Activated CD4-positive, alpha-beta memory T cell treated with anti-CD3 and anti-CD28 coated beads for 36 hours (primary cell): ENCODE measurements around the gene PLCB1. TPM values are rescaled to one million over a fixed set of nuclear protein-coding genes. Genes with fewer than 3 reads are reported as not detected.
"Not testable (repeated sequence)": the region's sequence is repeated elsewhere in the genome, so short reads cannot be mapped to it uniquely, and the experiment has no call there.

Source experiments
- CTCF ChIA-PET: fragments of 350-600 bp; sonication (Branson Sonifier 250); formaldehyde crosslinking; loops from one replicate; lab custom pipeline; 2021; ENCODE audit warnings: antibody characterized with exemption, inconsistent platforms; lab: Charles Lee
- POLR2A ChIA-PET: fragments of 350-600 bp; sonication (Branson Sonifier 250); formaldehyde crosslinking; loops from one replicate; lab custom pipeline; 2021; ENCODE audit warnings: antibody characterized with exemption; lab: Charles Lee
- DNase-seq: peaks from one replicate; pipeline ENCODE4 v3.0.0-alpha.2; 2020
- H3K27ac Mint-ChIP-seq: one replicate; pipeline ENCODE4 v1.8.0; 2021; ENCODE audit warnings: mixed read lengths
- H3K27me3 Mint-ChIP-seq: one replicate; pipeline ENCODE4 v1.8.0; 2021; ENCODE audit warnings: mixed read lengths
- H3K36me3 Mint-ChIP-seq: one replicate; pipeline ENCODE4 v1.8.0; 2021; ENCODE audit warnings: mixed read lengths
- H3K4me1 Mint-ChIP-seq: one replicate; pipeline ENCODE4 v1.8.0; 2021; ENCODE audit warnings: low read depth, mixed read lengths
- H3K4me3 Mint-ChIP-seq: one replicate; pipeline ENCODE4 v1.8.0; 2021; ENCODE audit warnings: mild to moderate bottlenecking, mixed read lengths
- H3K9me3 Mint-ChIP-seq: one replicate; pipeline ENCODE4 v1.8.0; 2021; ENCODE audit warnings: mixed read lengths
- intact Hi-C: fragments of 100-400 bp; cut with micrococcal nuclease; formaldehyde crosslinking; loops from one replicate; pipeline ENCODE4 v1.15.1; 2023
- total RNA-seq, 2 experiments: library from RNA; stranded (reverse); gene quantifications; one replicate each; pipeline ENCODE4 v1.2.3, GENCODE V29; 2021

The PLCB1 gene
- total RNA-seq, 2 experiments from 2014 or later, result 3.9 to 4.0 TPM

DNA sequence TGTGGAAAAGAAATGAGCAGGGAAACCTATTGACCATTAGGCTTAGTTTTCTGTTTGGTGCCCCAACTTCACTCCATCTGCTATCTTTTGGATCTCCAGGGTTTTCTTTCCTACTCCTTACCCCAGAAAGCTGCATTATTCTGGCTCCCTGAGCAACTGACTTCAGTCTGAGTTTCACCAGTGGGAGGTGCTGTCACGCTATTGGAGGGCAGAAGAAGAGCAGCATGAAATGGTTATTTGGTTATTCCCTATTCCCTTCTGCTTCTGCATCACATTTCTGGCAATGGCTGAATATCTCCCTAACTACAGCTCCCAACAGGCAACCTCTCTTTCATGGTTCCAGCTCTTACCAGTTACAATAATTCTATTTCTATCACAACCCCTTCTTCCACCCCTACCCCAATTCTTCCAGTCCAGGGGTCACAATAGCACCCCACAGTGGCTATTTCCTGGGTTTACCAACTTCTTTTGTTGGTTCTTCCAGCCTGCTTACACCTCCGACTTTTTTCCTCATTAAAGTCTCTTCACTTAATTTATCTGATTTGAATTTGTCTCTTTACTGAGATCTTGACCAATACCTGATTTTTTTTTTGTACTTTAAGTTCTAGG lies 311.5 kb downstream of the PLCB1 start:
- no peak overlapping the region for H3K27ac Mint-ChIP-seq
- no peak for DNase-seq
- no peaks in the 10 kb centered on the region for H3K36me3 Mint-ChIP-seq
- H3K9me3 Mint-ChIP-seq, result peaks cover 6% of the 10 kb centered on the region
- intact Hi-C loops, result no loop called here
- ChIA-PET CTCF (no interaction called here), POLR2A (no interaction called here)
- H3K4me3 Mint-ChIP-seq, result no peak overlapping the region
- no peaks in the 10 kb centered on the region for H3K27me3 Mint-ChIP-seq
- no peaks in the 10 kb centered on the region for H3K4me1 Mint-ChIP-seq

DNA sequence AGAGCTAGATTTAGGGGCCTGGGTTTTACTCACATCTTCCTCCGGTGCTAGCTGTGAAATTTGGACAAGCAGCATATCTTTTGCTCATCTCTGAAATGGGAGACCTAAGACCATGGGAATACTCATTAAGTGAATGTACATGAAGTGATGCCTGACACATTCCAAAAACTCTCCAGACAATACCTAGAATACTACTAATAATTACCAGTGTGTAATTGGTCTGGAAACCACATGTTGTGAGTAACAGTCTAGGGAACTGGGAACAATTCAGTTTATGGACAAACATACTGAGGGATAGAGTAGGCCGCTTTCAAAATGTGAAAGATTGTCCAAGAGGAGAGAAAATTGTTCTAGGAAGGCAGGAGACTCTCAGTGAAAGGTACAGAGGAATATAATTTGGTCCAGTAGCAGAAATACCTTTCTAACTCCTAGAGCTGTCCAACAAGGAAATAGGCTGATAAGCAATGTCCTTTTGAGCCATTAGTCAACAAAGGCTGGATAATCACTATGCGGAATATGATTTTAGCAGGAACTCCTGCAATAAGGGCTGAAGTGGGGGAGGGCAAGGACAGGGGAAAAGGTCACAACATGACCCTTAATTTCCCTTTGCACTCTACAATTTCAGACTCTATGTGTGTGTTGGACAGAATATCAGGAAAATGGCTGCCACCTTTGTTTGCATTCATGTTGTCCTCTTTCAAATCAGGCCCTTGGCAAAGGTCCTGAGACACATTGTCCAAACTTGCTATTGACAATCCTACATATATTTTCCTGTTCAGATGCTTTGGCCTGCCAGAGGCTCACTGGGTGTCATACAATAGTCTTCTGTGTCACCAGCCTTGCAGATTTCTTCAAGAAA lies 315.4 kb downstream of the PLCB1 start:
- POLR2A ChIA-PET, result no interaction called here
- H3K4me3 Mint-ChIP-seq, result no peak overlapping the region
- intact Hi-C loops, result no loop called here
- no peaks in the 10 kb centered on the region for H3K36me3 Mint-ChIP-seq
- H3K9me3 Mint-ChIP-seq, result peaks cover 6% of the 10 kb centered on the region
- no peaks in the 10 kb centered on the region for H3K4me1 Mint-ChIP-seq
- no peak for DNase-seq
- H3K27ac Mint-ChIP-seq, result no peak overlapping the region
- CTCF ChIA-PET, result no interaction called here
- H3K27me3 Mint-ChIP-seq, result no peaks in the 10 kb centered on the region

DNA sequence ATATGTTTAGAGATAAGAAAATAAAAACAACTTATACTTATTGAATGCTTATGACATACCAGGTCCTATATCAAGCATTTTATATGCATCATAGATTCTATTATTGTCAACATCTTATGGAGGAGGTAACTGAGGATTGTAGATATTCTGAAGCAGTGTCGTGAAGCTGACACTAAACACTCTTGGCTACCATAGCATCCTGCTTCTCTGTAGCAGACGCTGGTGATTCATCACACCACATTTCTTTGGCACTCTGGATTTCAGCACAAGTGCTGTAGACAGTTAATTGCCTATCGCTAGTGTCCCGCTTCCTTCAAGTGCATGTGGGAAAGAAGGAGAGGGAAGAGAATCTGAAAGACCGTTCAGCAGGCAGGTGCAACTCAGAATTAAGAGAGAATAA lies 317.1 kb downstream of the PLCB1 start:
- Mint-ChIP-seq H3K36me3 (no peaks in the 10 kb centered on the region), H3K4me3 (no peak overlapping the region), H3K27ac (no peak overlapping the region), H3K4me1 (peaks cover 2% of the 10 kb centered on the region), H3K9me3 (no peaks in the 10 kb centered on the region), H3K27me3 (no peaks in the 10 kb centered on the region)
- POLR2A ChIA-PET, result no interaction called here
- no peak for DNase-seq
- CTCF ChIA-PET, result no interaction called here
- intact Hi-C loops, result no loop called here

DNA sequence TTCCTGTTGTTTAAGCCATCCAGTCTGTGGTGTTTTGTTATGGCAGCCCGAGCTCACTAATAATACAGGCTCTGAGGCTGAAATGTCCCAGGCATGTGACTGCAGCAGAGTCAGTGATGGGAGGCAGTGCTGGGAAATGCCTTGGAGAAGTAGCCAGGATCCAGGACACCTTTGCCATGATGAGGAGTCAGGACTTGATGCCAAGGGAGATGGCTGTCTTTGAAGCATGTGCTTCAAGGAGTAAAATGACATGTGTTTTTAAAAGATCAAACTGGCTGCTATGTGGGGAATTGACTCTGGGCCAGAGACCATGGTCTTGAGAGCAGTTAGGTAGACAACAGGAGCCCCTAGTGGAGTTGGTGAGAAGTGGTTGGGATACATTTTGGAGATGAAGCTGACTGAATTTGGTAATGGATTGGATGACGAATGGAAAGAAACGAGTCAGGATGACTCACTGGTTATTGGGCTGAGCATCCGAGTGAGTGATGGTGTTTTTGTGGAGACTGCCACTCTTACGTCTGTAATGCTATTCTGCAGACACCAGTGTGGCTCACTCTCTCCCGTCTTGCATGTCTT lies 322.2 kb downstream of the PLCB1 start:
- peak; percentile 23 for DNase-seq
- intact Hi-C loops, result loop anchor here (1.0 kb wide), 2 partner anchors 54 to 149 kb away; no protein-coding TSS in a partner anchor
- H3K4me3 Mint-ChIP-seq, result no peak overlapping the region
- CTCF ChIA-PET, result interaction anchor here (0.7 to 1.0 kb wide), 2 partner anchors 36 to 307 kb away, joined by 3 read pairs; no protein-coding TSS in a partner anchor
- POLR2A ChIA-PET, result no interaction called here
- H3K4me1 Mint-ChIP-seq, result peaks cover 7% of the 10 kb centered on the region
- no peak overlapping the region for H3K27ac Mint-ChIP-seq
- H3K27me3 Mint-ChIP-seq, result no peaks in the 10 kb centered on the region
- H3K36me3 Mint-ChIP-seq, result no peaks in the 10 kb centered on the region
- H3K9me3 Mint-ChIP-seq, result no peaks in the 10 kb centered on the region

DNA sequence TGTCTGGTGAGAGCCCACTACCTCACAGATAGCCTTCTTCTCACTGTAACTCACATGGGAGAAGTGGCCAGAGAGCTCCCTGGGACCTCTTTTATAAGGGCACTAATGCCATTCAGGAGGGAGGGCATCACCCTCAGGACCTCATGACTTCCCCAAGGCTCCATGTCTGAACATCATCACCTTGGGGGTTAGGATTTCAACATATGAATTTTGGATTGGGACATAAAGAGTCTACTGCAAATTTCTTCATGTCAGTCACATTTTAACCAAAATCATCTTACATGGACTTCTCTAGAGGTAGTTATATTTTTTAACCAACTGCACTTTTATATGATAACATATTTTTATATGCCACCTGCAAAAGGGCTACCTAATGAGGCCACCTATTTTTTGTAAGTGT lies 324.7 kb downstream of the PLCB1 start:
- Mint-ChIP-seq H3K27me3 (no peaks in the 10 kb centered on the region), H3K4me3 (no peak overlapping the region), H3K27ac (no peak overlapping the region), H3K36me3 (no peaks in the 10 kb centered on the region), H3K4me1 (peaks cover 7% of the 10 kb centered on the region), H3K9me3 (no peaks in the 10 kb centered on the region)
- ChIA-PET CTCF (no interaction called here), POLR2A (no interaction called here)
- DNase-seq, result no peak
- intact Hi-C loops, result no loop called here

DNA sequence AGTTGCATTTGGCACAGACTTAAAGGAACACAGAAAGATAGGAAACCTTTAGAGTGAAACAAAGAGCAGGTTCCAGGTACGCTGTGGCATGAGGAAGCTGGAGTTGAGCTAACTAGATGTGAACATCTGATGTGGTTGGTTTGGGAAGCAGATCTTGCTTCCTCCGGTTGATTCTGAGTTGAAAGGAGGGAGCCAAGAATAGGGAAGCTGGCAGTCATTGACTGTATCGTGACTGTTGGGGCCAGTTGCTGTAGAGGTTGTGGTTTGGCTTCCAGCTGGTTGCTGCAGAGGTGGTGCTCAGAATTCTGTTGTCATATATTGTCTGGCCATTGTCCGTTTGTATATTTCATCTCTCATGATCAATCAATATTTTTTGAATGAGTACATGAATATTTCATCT lies 325.9 kb downstream of the PLCB1 start:
- H3K4me1 Mint-ChIP-seq, result peaks cover 7% of the 10 kb centered on the region
- DNase-seq, result no peak
- intact Hi-C loops, result no loop called here
- H3K36me3 Mint-ChIP-seq, result no peaks in the 10 kb centered on the region
- ChIA-PET CTCF (no interaction called here), POLR2A (no interaction called here)
- H3K9me3 Mint-ChIP-seq, result no peaks in the 10 kb centered on the region
- H3K27ac Mint-ChIP-seq, result no peak overlapping the region
- no peaks in the 10 kb centered on the region for H3K27me3 Mint-ChIP-seq
- H3K4me3 Mint-ChIP-seq, result no peak overlapping the region

DNA sequence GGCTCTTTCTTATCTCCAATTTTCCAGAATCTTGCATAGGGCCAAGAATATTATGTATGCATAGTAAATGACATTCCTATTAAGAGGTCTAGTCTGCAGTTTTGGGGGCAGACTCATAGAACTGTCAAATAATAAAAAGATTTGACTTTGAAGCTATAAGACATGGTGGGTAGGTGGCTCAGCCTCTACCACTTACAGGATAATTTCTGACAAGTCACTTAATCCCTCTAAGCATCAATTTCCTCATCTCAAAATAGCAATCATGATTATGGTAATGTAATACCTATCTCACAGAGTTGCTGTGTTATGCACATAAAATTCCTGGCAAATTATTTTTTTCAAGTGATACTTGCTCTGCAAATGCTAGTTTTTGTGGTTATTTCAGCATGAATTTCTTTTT lies 329.1 kb downstream of the PLCB1 start:
- Mint-ChIP-seq H3K4me1 (no peaks in the 10 kb centered on the region), H3K27me3 (no peaks in the 10 kb centered on the region), H3K36me3 (no peaks in the 10 kb centered on the region), H3K27ac (no peak overlapping the region), H3K9me3 (peaks cover 13% of the 10 kb centered on the region), H3K4me3 (no peak overlapping the region)
- ChIA-PET CTCF (no interaction called here), POLR2A (no interaction called here)
- intact Hi-C loops, result no loop called here
- DNase-seq, result no peak

DNA sequence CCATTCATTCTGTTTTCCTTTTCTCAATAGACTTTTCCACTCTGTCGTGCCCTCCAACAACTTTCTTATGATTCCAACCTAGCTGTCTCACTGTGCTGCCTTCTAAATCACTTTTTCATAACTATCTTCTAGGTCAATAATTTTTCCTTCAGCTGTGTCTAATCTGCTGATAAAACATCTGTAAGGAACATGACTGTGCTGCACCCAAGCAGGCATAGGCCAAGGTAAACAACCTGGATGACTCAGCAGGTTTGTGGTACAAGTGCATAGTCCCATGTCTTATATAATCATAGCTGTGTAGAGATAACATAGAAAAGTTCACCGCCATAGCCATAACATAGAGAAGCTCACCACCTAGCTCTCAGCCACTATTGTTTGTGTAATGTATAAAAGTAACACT lies 332.3 kb downstream of the PLCB1 start:
- no peaks in the 10 kb centered on the region for H3K4me1 Mint-ChIP-seq
- DNase-seq, result no peak
- H3K36me3 Mint-ChIP-seq, result no peaks in the 10 kb centered on the region
- H3K4me3 Mint-ChIP-seq, result no peak overlapping the region
- POLR2A ChIA-PET, result no interaction called here
- no peaks in the 10 kb centered on the region for H3K27me3 Mint-ChIP-seq
- H3K9me3 Mint-ChIP-seq, result peaks cover 13% of the 10 kb centered on the region
- CTCF ChIA-PET, result no interaction called here
- H3K27ac Mint-ChIP-seq, result no peak overlapping the region
- intact Hi-C loops, result no loop called here

DNA sequence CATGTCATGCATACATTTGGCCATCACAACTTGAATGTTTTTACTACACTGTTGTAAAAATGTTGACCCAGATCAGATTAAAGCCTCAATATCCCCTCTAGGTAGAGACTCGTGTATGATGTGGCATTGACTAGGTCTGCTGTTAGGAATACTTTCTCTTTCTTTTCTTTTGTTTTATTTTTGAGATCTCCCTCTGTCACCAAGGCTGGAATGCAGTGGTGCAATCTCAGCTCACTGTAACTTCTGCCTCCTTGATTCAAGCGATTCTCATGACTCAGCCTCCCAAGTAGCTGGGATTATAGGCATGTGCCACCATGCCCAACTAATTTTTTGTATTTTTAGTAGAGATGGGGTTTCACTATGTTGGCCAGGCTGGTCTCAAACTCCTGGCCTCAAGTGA lies 334.7 kb downstream of the PLCB1 start:
- H3K27ac Mint-ChIP-seq, H3K36me3 Mint-ChIP-seq, DNase-seq, POLR2A ChIA-PET, CTCF ChIA-PET, H3K27me3 Mint-ChIP-seq, H3K4me3 Mint-ChIP-seq, H3K4me1 Mint-ChIP-seq, intact Hi-C loops: not testable (repeated sequence)
- H3K9me3 Mint-ChIP-seq, result peaks cover 13% of the 10 kb centered on the region

DNA sequence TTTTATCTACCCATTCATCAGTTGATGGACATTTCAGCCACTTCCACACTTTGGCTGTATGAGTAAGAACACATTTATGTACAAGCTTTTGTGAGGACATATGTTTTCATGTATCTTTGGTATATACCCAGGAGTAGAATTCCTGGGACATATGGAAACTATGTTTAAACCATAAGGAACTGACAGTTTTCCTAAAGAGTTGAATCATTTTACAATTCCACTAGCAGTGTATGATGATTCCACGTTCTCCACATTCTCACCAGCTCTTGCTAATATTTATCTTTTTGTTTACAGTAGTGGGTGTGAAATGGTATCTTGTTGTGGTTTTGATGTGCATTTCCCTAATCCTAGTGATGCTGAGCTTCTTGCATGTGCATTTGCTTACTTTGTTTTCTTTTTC lies 338.1 kb downstream of the PLCB1 start:
- DNase-seq, result no peak
- Mint-ChIP-seq H3K9me3 (peaks cover 3% of the 10 kb centered on the region), H3K27me3 (no peaks in the 10 kb centered on the region), H3K4me1 (no peaks in the 10 kb centered on the region), H3K36me3 (no peaks in the 10 kb centered on the region), H3K4me3 (no peak overlapping the region), H3K27ac (no peak overlapping the region)
- ChIA-PET CTCF (no interaction called here), POLR2A (no interaction called here)
- intact Hi-C loops, result no loop called here

DNA sequence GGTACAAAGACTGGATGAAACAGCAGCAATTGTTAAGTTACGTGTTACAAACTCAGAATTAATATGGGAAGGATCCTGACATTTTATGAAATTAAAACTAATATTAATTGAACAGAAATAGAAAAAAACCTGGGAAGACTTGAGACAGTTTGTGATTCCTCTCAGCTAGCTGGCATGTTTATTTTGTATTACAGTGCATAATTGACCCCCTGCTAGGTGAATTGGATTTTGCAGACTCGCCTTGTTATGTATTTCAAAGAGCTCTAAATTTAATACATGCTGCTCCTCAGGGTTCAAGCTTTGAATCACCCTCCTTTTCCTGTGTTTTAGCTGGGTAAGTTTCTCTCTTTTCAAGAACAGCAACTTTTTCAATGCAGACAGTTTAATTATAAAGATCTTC lies 339.4 kb downstream of the PLCB1 start:
- ChIA-PET POLR2A (no interaction called here), CTCF (no interaction called here)
- Mint-ChIP-seq H3K4me1 (no peaks in the 10 kb centered on the region), H3K27ac (no peak overlapping the region), H3K4me3 (no peak overlapping the region), H3K36me3 (no peaks in the 10 kb centered on the region), H3K9me3 (no peaks in the 10 kb centered on the region), H3K27me3 (no peaks in the 10 kb centered on the region)
- intact Hi-C loops, result no loop called here
- no peak for DNase-seq

DNA sequence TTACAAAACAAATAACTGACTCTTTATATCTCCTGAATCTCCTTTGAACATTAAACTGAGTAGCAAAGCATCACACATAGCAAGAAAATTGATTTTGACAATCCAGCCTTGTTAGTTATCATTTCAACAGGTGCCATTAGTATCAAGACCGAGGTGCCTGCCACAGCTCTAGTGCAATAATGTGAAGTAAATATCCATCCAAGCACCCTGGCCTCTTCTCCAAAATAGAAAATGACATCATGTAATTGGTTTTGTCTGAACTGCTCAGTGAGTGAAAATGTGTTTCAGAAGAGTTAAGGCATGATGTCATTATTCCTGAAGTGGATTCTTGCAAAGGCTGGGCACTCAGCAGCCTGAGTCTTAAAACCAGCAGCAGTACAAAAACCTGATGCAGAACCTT lies 341.4 kb downstream of the PLCB1 start:
- POLR2A ChIA-PET, result no interaction called here
- intact Hi-C loops, result no loop called here
- Mint-ChIP-seq H3K27ac (no peak overlapping the region), H3K9me3 (peaks cover 2% of the 10 kb centered on the region), H3K4me3 (no peak overlapping the region), H3K36me3 (no peaks in the 10 kb centered on the region), H3K27me3 (no peaks in the 10 kb centered on the region), H3K4me1 (no peaks in the 10 kb centered on the region)
- CTCF ChIA-PET, result no interaction called here
- DNase-seq, result no peak
